Mammary epithelial cell (primary cell): ENCODE data around the gene UACA.

Experiments
- EZH2 ChIP-seq: IDR thresholded peaks from 2 replicates; pipeline ENCODE4 v1.6.1; 2012; ENCODE audit warnings: low read length, inconsistent platforms, borderline replicate concordance
- TF ChIP-seq, protein P1 (sequence below), 2 donors: IDR thresholded peaks in 1 of 2; conservative IDR thresholded peaks in 1 of 2; 2 replicates each; pipeline ENCODE4 v1.5.1; 2011 to 2012; ENCODE audit warnings: inconsistent platforms in 2 of 2, low read length in 2 of 2, mild to moderate bottlenecking in 2 of 2, control low read depth in 1 of 2, low read depth in 1 of 2; ENCODE audit not compliant: insufficient read depth in 1 of 2; ENCODE audit errors: extremely low read depth in 1 of 2

DNA sequence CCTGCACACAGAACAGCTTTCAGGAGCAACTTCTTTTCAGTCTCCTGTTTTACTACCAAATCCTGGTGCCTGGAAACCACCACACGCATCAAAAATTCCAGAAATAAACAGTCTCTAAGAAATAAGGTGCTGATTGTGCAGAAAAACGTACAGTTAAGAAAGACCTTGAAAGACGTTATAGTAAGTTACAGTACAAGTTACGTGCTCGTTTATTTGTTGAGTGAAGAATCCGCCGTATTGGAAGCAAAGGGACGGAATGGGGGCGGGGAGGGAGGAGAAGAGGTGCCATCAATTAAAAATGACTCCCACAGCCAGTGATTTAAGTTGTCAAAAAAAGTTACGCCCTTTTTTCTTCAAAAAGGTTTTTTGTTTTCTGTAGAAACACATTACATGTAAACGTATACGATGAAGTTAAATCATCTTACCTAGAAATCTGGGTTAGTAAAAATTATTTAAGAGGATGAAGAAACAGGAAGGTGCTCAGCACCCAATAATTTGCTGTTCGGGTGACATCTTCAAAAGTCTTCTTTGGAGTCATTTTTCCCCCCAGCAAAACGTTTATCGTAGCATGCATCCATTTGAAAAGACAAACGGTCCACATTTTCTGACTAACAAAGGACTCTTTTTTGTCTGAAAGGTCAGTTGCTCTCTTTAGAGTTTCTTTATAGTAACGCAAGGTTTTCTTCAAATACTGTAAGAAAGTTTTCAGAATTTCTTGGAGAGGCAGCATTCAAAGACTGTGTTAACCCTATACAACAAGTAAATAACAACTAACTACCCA lies 782 bp upstream of the UACA start:
- TF ChIP-seq, protein P1, sequence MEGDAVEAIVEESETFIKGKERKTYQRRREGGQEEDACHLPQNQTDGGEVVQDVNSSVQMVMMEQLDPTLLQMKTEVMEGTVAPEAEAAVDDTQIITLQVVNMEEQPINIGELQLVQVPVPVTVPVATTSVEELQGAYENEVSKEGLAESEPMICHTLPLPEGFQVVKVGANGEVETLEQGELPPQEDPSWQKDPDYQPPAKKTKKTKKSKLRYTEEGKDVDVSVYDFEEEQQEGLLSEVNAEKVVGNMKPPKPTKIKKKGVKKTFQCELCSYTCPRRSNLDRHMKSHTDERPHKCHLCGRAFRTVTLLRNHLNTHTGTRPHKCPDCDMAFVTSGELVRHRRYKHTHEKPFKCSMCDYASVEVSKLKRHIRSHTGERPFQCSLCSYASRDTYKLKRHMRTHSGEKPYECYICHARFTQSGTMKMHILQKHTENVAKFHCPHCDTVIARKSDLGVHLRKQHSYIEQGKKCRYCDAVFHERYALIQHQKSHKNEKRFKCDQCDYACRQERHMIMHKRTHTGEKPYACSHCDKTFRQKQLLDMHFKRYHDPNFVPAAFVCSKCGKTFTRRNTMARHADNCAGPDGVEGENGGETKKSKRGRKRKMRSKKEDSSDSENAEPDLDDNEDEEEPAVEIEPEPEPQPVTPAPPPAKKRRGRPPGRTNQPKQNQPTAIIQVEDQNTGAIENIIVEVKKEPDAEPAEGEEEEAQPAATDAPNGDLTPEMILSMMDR (conservative IDR thresholded peaks at IDR 0.05 in 1 of 2, IDR thresholded peaks at IDR 0.05 in 1 of 2; ENCODE audit: extremely low read depth in 1 of 2, insufficient read depth in 1 of 2, low read depth in 1 of 2, low read length in 2 of 2), result no peak
- no peak for TF ChIP-seq EZH2
